GM19324 (cell line): ENCODE results near the gene MYL4.
A peak's percentile ranks its signal among the peaks of the same experiment; 100 is the strongest.
"Not testable (repeated sequence)": the region's sequence is repeated elsewhere in the genome, so short reads cannot be mapped to it uniquely, and the experiment has no call there.

Source experiments
- ATAC-seq: cut with Tn5 transposase; IDR thresholded peaks from one replicate; pipeline ENCODE4 v1.9.1; 2021; ENCODE audit warnings: mild to moderate bottlenecking, moderate library complexity; ENCODE audit not compliant: unreplicated experiment, low FRiP score

MYL4 gene

GRCh38 chr17:47208744-47209488, at the start of gene MYL4:
TSS of gene MYL4 (plus strand) at chr17:47209348. CDS start at chr17:47209423, 75 bp downstream.
- no peak for ATAC-seq

GRCh38 chr17:47162013-47162622, 47.0 kb upstream of the MYL4 start:
- ATAC-seq = no peak

GRCh38 chr17:47164263-47164662, 44.9 kb upstream of the MYL4 start:
- no peak for ATAC-seq

DNA sequence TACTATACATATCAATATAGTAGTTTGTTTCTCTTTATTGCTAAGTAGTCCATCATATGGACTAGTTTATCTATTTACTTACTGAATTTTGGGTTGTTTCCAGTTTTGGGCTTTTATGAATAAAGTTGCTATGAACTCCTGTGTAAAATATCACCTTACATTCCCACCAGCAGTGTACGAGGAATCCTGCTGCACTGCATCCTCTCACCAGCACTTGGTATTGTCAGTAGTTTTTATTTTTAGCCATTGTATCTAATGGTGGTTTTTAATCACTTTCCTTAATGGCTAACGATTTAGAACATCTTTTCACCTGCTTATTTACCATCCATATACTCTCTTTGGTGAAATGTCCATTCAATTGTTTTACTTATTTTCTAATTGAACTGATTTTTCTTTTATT, 44.0 kb upstream of the MYL4 start:
- ATAC-seq = no peak

DNA sequence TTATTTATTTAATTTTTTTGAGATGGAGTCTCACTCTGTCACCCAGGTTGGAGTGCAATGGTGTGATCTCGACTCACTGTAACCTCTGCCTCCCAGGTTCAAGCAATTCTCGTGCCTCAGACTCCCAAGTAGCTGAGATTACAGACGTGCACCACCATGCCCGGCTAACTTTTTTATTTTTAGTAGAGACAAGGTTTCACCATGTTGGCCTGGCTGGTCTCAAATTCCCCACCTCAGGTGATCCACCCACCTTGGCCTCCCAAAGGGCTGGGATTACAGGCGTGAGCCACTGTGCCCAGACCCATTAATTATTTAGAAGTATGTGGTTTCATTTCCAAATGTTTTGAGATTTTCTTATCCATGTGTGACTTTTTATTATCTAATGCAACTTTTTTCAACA, 42.3 kb upstream of the MYL4 start:
- ATAC-seq = not testable (repeated sequence)

- ATAC-seq = not testable (repeated sequence)
Measured at GRCh38 chr17:47168896-47169295, 40.3 kb upstream of the MYL4 start.

- ATAC-seq = no peak
Measured at GRCh38 chr17:47170710-47171109, 38.4 kb upstream of the MYL4 start.

DNA sequence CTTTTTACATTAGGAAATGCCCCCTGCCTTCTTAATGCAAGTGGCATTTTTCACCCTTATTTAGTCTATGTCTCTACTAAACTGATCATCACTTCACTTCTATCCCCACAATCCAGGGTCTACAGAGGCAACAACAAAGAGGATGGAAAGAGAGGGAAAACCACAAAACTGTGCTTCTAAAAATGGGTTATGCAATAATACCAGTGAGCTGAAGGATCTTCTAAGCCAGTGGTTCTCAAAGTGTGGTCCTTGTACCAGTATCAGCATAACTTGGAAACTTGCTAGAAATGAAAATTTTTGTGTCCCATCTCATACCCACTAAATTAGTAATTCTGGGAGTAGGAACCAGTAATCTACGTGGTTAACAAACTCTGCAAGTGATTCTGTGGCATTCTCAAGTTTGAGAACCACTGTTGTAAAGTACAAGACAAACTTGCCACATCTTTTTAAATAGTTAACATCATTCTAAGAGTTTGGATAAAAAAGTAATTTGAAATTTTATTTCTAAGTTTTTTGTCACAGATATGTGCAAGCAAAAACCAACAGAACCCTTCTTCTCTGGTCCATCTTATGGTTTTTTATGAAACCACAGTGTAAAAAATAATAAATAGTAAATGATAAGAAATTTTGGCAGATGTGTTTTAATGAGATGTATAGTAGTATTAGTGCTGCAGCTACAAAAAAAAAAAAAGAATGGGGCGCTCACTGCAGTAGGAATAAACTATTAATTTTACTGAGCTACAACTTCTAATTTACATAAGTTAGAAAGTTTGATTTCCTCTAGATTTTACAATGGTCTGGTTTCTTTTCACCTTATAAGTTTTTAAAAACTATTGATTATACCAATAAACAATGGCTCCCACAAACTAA, 36.2 kb upstream of the MYL4 start:
- ATAC-seq = no peak

DNA sequence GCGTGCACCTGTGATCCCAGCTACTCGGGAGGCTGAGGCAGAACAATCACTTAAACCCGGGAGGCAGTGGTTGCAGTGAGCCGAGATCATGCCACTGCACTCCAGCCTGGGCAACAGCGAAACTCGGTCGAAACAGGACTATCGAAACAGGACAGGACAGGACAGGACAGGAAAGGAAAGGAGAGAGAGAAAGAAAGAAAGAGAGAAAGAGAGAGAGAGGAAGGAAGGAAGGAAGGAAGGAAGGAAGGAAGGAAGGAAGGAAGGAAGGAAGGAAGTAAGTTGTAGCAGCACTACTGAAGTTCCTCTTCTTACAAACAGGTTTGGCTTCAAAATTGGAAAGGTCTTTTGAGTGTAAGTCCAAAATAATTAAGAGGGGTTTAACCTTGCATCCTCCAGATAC, 34.3 kb upstream of the MYL4 start:
- ATAC-seq = not testable (repeated sequence)

DNA sequence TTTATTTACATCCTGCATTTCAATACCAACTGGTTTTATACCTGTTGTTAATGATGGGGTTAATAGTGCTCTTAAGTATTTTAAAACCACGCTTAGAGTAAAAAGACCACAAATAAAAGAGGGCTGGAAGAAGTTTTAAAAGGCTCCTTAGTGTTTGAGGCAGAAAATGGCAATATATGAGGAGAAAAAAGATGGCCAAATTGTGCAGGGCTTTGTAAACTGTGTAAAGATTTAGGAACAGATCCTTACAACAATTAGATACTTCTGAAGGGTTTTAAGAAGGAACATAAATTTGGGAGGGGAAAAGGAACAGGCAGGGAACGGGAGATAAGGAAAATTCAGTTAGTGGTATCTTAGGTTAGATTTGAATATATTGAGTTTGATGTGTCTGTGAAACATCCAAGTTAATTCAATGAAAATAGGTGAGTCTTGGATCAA, 32.7 kb upstream of the MYL4 start:
- no peak for ATAC-seq

DNA sequence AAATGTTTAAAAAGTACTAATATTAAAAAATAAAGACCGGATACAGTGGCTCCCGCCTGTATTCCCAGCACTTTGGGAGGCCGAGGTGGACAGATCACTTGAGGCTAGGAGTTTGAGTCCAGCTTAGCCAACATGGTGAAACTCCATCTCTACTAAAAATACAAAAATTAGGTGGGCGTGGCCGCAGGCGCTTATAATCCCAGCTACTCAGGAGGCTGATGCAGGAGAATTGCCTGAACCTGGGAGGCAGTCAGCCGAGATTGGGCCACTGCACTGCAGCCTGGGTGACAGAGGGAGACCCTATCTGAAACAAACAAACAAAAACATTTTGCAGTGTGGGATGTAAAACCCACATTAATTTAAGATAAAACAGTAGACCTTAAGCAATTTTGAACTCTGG, 31.9 kb upstream of the MYL4 start:
- no peak for ATAC-seq

DNA sequence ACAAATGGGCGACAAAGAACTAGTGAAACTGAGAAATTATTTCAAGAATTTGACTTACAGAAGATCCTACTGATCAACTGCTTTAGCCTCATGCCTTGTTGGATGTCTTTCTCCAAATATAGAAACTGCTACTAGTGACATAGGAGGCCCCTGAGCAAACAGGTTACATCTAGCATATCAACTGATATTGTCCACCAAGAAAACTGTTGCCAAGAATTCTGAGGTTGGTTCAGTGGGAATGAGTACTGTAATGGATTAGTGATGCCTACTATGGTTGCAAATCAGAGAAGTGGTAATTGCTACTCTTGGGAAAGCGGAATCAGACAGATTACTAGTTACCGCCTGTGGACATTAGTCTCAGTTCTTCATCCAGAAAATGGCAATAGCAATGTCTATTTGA, 30.0 kb upstream of the MYL4 start:
- no peak for ATAC-seq

DNA sequence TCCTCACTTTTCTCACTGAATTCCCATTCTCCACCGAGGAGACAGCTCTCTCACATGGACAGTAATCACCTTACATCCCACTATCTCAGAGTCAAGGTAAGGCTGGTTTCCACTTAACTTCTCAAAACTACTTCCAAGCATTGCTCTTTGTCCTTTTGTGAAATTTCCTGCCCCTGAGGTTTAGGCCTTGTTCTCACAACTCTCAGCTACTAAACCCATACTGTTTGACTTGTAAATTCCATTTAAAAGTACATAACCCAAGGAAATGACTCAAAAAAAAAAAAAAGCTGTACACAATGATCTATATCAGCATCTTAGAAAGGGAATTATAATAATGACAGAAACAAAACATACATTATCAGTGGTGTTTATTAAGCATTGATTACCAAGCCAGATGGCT, 28.8 kb upstream of the MYL4 start:
- no peak for ATAC-seq

DNA sequence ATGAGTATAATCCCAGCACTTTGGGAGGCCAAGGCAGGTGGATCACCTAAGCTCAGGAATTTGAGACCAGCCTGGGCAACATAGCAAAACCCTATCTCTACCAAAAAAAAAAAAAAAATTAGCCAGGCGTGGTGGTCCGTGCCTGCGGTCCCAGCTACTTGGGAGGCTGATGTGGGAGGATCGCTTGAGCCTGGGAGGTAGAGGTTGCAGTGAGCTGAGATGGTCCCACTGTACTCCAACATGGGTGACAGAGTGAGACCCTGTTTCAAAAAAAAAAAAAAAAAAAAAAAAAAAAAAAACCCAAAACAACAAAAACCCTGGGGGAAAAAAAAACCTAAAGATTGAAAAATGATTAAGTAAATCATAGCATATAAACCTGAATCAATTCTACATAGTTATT, 28.2 kb upstream of the MYL4 start:
- not testable (repeated sequence) for ATAC-seq

DNA sequence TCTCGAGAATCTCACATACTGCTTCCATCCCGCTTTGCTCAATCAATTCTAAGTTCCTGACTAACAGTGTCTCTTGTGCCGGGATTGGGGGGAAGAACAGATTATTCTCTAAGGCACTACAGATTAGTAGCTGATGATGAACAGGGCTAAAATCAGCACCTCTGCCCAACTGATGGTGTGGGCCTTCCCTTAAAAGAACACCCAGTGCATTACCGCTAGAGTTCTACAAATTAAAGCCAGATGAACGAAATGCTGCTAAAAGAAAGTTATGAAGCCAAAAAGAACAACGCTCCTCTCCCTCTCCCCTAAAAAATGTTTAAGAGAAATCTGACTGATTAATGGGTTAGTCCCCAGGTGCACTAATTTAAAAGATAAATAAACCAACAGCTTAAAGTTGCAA, 24.5 kb upstream of the MYL4 start:
- no peak for ATAC-seq

DNA sequence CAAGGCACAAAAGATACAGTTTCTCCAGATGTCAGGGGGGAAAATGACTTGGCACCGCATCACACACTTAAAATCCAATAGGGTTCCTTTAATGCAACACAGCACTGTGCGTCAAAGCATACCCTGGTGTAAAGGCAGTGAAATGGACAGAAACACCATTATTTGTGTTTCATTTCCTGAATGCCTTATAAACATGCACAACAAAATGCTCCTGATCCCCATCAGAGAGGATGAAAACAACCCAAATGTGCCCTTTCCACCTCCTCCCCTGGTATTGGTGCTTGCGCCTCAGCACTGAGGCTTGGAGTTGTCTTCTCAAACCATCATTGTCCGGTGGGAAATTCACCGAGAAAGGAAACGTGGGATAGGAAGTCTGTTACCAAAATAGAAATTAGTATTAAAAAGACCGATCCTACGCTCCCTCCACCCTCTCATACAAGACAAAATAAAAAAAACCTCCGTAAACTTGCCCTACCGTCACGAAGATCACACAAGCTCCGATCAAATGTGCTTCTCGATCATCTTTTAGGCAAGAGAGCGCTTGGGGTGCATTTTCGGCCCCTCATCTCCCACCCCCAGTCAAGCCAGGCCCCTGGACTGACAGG, 20.8 kb upstream of the MYL4 start:
- ATAC-seq = no peak

DNA sequence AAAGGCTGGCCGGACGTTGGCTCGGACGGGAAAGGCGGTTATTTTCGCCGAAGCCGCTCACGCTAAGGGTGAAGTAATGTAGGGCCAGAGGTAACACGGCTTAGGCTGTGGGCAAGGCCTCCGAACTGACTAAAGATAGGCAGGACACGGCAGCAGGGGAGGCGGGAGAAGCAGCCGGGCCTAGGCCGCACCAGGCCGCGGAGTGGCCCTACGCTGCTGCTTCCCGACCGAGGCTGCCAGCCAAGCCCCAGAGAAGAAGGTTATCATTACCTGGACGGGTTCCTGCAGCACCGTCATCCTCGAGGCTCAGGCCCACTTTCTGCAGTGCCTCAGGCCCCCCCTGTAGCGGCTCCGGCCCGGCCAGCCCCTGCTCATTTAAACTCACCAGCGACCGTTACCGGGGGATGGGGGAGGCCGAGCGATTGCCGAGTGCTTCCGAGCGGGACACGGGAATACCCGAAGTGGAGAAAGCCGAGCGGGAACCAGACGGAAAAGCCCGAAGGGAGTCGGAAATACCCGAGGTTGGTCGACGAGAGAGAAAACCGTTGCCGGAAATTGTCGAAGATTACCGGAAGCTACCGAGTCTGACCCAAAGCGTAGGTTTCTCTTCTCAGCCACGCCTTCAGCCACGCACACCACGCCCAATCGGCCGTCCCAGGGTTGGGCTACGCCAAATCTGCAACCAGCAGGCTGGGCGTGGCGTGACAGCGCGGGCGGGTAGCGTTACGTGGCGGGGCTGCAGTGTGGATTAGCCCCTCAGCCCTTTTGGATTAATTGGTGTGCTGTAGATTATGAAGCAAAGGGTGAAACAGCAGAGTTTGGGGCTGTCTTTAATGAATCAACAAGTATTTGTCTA, 20.0 kb upstream of the MYL4 start, which contains the start of gene CDC27:
CDC27 (minus strand) TSS at position 420 of the 856 bp plus-strand sequence; CDS start at position 297, 123 bp downstream.
- ATAC-seq = peak; percentile 97

- ATAC-seq = no peak
Measured at GRCh38 chr17:47189732-47190237, 19.4 kb upstream of the MYL4 start.

- no peak for ATAC-seq
Measured at GRCh38 chr17:47190243-47190642, 18.9 kb upstream of the MYL4 start.

DNA sequence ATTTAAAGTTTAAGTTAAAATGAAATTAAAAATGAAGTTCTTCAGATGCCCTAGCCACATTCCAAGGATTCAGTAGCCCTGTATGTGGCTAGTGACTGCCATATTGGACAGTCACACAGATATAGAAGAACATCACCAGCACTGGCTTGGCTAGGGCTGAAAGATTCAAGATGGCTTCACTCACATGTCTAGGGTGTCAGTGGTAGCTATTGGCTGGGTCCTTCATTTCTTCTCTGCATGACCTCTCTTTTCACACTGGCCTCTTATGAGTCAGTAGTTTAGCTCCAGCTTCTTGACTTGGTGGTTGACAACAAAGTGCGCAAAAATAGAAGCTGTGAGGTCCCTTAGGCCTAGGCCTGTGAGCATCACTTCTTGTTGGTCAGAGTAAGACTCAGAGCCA, 18.4 kb upstream of the MYL4 start:
- no peak for ATAC-seq
